ENCODE results near the gene PKDCC.
"Not testable (repeated sequence)": the region's sequence is repeated elsewhere in the genome, so short reads cannot be mapped to it uniquely, and the experiment has no call there.

Gene PKDCC

GRCh38 chr2:42030200-42030759 is 17.5 kb upstream of the PKDCC start:
- DNase-seq (ENCODE audit: low spot score): no peak

- DNase-seq (ENCODE audit: low spot score): no peak
These were observed 17.0 kb upstream of the PKDCC start for GRCh38 chr2:42030829-42031228.

GRCh38 chr2:42031281-42032223 is 16.3 kb upstream of the PKDCC start:
- DNase-seq (ENCODE audit: low spot score): no peak

- DNase-seq (ENCODE audit: low spot score): no peak
These were observed 15.6 kb upstream of the PKDCC start for GRCh38 chr2:42032224-42032620.

- no peak for DNase-seq (ENCODE audit: low spot score)
These were observed 15.1 kb upstream of the PKDCC start for GRCh38 chr2:42032745-42033144.

GRCh38 chr2:42034096-42034495 is 13.7 kb upstream of the PKDCC start:
- not testable (repeated sequence) for DNase-seq (ENCODE audit: low spot score)

GRCh38 chr2:42035241-42035640 is 12.6 kb upstream of the PKDCC start:
- DNase-seq (ENCODE audit: low spot score): no peak

- no peak for DNase-seq (ENCODE audit: low spot score)
These were observed 11.4 kb upstream of the PKDCC start for GRCh38 chr2:42036413-42036812.

- DNase-seq (ENCODE audit: low spot score): no peak
These were observed 10.9 kb upstream of the PKDCC start for GRCh38 chr2:42036940-42037339.

- DNase-seq (ENCODE audit: low spot score): no peak
These were observed 7.1 kb upstream of the PKDCC start for GRCh38 chr2:42040643-42041278.

- no peak for DNase-seq (ENCODE audit: low spot score)
These were observed 6.3 kb upstream of the PKDCC start for GRCh38 chr2:42041377-42042127.

GRCh38 chr2:42042631-42043355 is 5.0 kb upstream of the PKDCC start:
- no peak for DNase-seq (ENCODE audit: low spot score)

GRCh38 chr2:42043789-42044394 is 3.9 kb upstream of the PKDCC start:
- no peak for DNase-seq (ENCODE audit: low spot score)

- DNase-seq (ENCODE audit: low spot score): no peak
These were observed 2.9 kb upstream of the PKDCC start for GRCh38 chr2:42044939-42045338.

- DNase-seq (ENCODE audit: low spot score): no peak
These were observed 2.5 kb upstream of the PKDCC start for GRCh38 chr2:42045352-42045751.

- DNase-seq (ENCODE audit: low spot score): no peak
These were observed 1.7 kb upstream of the PKDCC start for GRCh38 chr2:42045848-42046748.

- no peak for DNase-seq (ENCODE audit: low spot score)
These were observed 868 bp upstream of the PKDCC start for GRCh38 chr2:42046819-42047487.

GRCh38 chr2:42048299-42049220 is 739 bp downstream of the PKDCC start:
- DNase-seq (ENCODE audit: low spot score): no peak
